GM19324 (cell line): ENCODE measurements around the gene TLCD3B.

Experiments used
- ATAC-seq: cut with Tn5 transposase; IDR thresholded peaks from one replicate; pipeline ENCODE4 v1.9.1; 2021; ENCODE audit warnings: mild to moderate bottlenecking, moderate library complexity; ENCODE audit not compliant: unreplicated experiment, low FRiP score

The TLCD3B gene

GRCh38 chr16:29991571-29991904, 39.5 kb downstream of the TLCD3B start:
- ATAC-seq, result no peak

GRCh38 chr16:29990883-29991570, 40.0 kb downstream of the TLCD3B start:
- no peak for ATAC-seq

DNA sequence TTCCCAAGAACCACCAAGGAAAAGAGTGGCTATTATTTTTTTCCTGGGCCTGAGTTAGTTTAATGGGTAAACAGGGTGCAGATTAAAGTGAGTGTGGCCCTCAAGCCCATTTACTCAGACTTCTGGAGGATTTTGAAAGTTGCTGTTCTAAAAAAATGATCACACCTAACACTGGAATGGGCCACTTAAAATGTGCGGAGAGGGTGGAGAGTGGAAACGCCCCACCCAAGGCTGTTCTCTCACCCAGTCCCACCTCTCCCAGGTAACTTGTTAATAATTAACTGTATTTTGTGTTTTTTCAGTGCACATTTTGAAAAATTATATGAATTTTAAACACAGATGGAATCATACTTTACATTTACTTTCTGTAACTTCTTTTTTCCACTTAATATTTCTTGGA, 41.0 kb downstream of the TLCD3B start:
- ATAC-seq, result no peak

DNA sequence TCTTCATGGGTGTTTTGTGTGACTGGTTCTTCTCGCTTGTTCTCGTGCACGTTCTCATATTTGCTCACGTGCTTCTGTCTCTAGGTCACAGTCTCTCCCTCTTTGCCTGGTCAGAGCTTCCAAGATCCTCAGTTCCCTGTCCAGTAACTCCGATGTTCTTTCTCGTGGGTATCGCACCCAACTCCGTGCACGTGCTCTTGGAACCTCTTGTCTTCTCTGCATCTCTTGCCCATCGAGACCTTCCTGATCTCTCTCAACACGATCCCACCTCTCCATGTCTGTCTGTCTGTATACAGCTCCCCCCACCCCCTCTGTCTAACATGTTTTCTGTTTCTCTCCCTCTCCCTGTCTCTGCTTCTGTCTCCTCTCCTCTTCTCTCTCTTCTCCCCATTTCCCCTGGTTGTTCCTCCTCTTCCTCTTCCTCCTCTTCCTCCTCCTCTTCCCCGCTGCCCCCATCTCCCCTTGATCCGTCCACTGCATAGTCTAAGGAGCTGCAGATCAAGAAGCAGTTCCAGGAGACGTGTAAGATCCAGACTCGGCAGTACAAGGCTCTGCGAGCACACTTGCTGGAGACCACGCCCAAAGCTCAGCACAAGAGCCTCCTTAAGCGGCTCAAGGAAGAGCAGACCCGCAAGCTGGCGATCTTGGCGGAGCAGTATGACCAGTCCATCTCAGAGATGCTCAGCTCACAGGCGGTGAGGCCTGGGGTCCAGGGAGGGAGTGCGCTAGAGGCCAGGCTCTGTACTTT, 41.8 kb downstream of the TLCD3B start:
- ATAC-seq, result no peak

DNA sequence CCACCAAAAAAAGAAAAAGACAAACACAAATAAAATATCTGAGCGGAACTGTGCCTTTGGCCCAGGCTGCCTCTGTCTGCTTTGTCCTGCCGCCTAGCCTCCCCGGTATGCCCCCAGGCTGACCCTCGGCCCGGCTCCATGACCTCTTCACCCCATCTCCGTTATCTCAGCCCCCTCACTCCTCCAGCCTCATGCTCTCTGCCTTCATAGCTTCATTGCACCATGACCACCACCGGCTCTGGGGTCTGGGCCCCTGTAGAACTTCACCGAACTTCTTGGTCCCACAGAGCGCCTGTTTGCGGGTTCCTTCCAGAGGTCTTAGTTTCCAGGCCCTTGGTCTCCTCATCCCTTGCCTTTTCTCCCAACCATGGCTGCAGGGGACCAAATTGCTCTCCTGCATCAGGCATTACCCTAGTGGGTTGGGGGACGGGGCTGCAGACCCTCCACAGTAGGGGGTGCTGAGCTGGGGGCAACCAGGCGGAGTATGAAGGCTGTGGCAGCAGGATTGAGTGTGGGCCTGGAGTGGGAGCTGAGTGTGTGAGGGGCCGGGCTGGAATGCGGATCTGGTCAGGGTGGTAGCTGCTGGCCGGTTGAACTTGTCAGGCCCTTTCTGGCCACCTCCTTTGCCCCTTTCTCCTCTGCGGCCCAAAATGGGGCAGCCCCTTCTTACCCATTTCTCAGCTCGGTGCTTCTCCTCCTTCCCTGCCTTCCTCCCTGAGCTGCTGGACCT, 42.6 kb downstream of the TLCD3B start:
- no peak for ATAC-seq

DNA sequence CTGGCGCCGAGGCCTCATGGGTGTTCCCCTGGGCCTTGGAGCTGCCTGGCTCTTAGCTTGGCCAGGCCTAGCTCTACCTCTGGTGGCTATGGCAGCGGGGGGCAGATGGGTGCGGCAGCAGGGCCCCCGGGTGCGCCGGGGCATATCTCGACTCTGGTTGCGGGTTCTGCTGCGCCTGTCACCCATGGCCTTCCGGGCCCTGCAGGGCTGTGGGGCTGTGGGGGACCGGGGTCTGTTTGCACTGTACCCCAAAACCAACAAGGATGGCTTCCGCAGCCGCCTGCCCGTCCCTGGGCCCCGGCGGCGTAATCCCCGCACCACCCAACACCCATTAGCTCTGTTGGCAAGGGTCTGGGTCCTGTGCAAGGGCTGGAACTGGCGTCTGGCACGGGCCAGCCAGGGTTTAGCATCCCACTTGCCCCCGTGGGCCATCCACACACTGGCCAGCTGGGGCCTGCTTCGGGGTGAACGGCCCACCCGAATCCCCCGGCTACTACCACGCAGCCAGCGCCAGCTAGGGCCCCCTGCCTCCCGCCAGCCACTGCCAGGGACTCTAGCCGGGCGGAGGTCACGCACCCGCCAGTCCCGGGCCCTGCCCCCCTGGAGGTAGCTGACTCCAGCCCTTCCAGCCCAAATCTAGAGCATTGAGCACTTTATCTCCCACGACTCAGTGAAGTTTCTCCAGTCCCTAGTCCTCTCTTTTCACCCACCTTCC, 43.5 kb downstream of the TLCD3B start:
- no peak for ATAC-seq

GRCh38 chr16:29986931-29987330, 44.1 kb downstream of the TLCD3B start:
- no peak for ATAC-seq

GRCh38 chr16:29986231-29986630, 44.8 kb downstream of the TLCD3B start:
- no peak for ATAC-seq

DNA sequence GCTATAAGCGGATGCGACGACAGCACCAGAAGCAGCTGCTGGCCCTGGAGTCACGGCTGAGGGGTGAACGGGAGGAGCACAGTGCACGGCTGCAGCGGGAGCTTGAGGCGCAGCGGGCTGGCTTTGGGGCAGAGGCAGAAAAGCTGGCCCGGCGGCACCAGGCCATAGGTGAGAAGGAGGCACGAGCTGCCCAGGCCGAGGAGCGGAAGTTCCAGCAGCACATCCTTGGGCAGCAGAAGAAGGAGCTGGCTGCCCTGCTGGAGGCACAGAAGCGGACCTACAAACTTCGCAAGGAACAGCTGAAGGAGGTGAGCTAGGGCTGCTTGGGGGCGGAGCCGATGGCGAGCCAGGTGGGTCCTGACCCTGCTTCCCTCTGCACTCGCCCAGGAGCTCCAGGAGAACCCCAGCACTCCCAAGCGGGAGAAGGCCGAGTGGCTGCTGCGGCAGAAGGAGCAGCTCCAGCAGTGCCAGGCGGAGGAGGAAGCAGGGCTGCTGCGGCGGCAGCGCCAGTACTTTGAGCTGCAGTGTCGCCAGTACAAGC, 45.7 kb downstream of the TLCD3B start:
- no peak for ATAC-seq

GRCh38 chr16:29984764-29985147, 46.3 kb downstream of the TLCD3B start:
- ATAC-seq, result no peak

DNA sequence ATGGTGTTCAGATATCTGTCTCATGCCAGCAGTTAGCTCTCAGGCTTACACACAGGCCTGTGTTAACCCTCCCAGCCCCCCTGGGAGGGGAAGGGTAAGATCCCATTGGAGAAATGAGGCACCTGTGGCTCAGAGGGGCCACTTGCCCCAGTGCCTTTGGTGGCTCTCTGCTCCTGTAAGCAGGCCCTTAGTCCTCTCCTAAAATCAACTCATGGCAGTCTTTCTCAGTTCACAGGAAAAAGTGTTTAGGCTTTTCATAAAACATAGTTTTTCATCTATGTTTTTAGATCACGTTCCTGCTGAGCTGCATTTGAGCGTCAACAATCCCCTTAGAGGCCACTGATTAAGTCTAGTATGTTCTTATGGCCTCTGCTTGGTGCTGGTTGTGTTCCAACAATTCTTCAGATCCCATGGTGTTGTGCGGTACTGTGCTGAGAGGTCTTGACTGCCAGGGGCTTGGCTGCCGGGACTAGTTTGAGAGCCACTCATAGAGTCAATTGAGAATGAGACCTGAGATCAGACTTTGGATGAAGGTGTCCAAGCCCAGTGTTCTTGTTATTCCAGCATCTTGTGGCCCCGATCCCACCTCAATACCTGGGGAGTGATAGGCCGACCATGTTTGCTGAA, 46.8 kb downstream of the TLCD3B start:
- no peak for ATAC-seq

DNA sequence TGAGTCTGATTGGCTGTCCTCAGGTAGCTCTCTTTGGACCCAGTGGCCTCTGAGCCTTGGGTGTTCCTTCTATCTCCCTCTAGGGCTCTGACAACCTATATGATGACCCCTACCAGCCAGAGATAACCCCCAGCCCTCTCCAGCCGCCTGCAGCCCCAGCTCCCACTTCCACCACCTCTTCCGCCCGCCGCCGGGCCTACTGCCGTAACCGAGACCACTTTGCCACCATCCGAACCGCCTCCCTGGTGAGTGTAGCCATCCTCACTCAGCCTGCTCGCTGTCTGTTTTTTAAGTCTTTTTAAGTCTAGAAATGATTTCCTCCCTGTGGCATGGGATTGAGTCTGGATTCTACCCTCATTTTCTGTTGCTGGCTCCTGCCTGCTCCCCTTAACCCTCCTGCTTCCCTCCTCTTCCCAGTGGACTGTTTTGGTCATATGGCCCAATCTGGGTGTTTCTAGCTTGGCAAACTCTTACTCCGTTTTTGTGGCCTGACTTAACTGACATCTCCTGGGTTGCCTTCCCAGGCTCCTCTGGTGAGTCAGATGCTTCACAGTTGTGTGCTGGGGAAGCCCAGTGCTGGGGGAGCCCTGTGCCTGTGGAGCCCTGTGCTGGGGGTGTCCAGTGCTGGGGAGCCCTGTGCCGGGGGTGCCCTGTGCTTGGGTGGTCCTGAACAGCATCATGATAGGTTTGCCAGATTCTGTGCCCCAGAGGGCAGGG, 47.5 kb downstream of the TLCD3B start:
- no peak for ATAC-seq

- no peak for ATAC-seq
These were observed 48.3 kb downstream of the TLCD3B start for GRCh38 chr16:29982560-29983419.

DNA sequence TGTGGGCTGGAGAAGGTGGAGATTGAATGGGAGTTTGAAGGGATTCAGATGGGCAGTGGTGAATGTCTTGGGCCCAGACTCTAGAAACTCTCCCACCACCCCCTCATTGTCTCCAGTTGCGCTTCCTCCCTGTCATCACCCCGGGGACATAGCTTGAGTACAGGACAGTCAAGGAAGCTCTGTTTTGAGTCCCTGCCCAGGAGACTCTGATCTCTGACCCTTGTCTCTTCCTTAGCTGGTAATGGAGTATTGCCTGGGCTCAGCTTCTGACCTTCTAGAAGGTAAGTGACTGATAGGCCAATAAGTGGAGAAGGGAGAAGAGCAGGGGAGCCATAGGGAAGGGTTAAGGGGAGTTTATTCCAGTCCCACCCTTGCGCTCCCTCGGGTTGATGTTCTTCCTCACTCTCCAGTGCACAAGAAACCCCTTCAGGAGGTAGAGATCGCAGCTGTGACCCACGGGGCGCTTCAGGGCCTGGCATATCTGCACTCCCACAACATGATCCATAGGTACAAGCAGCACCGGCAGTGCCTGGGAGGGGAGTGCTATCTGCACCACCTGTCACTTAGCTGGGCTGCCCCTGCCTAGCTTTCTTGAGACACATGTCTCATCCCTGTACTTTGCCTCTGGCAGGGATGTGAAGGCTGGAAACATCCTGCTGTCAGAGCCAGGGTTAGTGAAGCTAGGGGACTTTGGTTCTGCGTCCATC, 52.4 kb downstream of the TLCD3B start:
- no peak for ATAC-seq

DNA sequence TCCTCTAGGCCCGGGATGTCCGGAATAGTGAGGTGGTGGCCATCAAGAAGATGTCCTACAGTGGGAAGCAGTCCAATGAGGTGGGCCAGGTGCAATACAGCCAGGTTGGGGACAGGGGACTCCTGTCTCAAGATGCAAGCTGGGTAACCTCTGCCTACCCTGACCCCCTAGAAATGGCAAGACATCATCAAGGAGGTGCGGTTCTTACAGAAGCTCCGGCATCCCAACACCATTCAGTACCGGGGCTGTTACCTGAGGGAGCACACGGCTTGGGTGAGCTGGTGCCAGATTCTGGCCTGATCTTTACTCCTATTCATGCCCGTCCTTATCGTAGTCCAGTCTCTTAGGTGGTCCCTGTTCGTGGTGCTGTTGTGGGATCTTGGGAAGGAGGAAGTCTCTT, 53.0 kb downstream of the TLCD3B start:
- ATAC-seq, result no peak

DNA sequence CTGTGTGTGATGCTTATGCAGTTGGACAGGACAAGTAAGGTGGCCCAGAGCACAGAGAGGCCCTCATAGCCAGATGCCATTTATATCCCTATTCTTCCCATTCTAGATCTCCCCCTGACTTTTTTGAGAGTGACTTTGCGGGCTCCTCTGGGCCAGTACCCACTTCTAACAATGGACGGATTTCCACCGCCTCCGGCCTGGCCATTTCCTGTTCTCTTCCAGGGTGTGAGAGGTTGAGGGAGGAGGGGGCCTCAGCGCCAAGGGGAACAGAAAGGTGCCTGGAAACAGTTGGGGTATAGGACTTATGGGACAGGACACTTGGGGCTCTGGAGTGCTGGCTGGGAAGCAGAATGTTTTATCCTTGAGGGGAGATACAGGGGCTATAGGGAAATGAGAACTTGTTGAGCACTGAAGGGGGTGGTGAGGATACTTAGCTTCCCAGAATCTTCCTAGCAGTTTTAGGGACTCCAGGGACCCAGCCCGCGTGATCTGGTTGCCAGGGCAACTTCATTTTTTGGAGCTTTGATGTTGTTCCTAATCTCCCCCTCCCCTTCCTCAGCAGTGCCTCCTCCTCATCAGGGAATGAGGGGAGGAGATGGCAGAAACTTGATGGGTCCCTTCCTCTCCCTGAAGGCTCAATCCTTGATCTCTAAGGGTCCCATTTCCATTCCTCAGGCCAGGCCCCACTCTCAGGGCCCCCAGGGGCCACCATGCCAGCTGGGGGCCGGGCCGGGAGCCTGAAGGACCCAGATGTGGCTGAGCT, 53.8 kb downstream of the TLCD3B start:
- no peak for ATAC-seq

DNA sequence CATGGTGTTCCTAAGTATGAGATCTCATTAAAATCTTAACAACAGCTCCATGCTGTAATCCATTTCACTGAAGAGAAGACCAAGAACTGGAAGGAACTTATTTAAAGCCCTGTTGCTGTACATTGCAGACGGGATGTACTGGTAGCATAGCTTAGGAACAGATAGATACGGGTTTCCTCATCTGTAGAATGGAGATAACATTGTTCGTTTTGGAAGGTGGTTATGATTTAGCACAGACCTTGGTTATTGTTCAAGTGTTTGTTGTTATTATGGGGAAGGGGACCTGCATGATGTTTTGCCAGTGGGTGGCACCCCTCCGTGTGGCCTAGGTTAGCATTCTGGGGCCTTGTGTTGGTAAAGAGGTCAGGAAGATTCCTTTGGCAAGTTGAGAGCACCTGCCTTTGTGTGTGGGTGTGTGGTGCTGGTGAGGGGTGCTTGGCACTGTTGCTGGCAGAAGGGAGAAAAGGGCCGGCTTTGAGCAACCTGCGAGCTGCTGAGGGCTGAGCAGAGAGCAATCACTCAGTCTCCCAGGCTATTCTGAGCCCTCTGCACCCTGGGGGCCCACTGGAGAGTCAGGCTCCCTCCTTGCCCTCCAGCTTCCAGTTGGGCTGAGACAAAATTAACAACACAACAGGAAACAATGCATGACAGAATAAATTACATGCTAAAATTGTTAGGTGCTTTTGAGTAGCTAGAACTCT, 55.1 kb downstream of the TLCD3B start:
- no peak for ATAC-seq
